Measurements from ENCODE around the gene SHKBP1.

SHKBP1 gene

GRCh38 chr19:40596608-40597328 is 20.1 kb downstream of the SHKBP1 start:
- Histone ChIP-seq H3K9me3 (no peaks in the 10 kb centered on the region), H3K4me1 (peaks cover 23% of the 10 kb centered on the region), H3K4me3 (peak overlapping the region; percentile 49), H3K27me3 (ENCODE audit: low read depth) (no peaks in the 10 kb centered on the region), H3K36me3 (replicated peaks) (no peaks in the 10 kb centered on the region)
- in situ Hi-C loops (cut with MboI; ENCODE audit: low sequenced_read_pairs): no loop called here
- peak; percentile 74 to 89 for DNase-seq (ENCODE audit: low spot score in 2 of 2)

- peak overlapping the region; percentile 49 for H3K4me3 ChIP-seq
These were observed 20.7 kb downstream of the SHKBP1 start for GRCh38 chr19:40597329-40597838.

GRCh38 chr19:40598121-40598917 is 21.6 kb downstream of the SHKBP1 start:
- Histone ChIP-seq H3K4me1 (peaks cover 37% of the 10 kb centered on the region), H3K9me3 (no peaks in the 10 kb centered on the region), H3K4me3 (peak overlapping the region; percentile 49), H3K36me3 (replicated peaks) (no peaks in the 10 kb centered on the region), H3K27me3 (ENCODE audit: low read depth) (no peaks in the 10 kb centered on the region)
- in situ Hi-C loops (cut with MboI; ENCODE audit: low sequenced_read_pairs): no loop called here
- DNase-seq (ENCODE audit: low spot score in 2 of 2): peak; percentile 86 to 96

More at GRCh38 chr19:40597329-40597838, 20.7 kb downstream of the SHKBP1 start:
- in situ Hi-C loops (cut with MboI; ENCODE audit: low sequenced_read_pairs): no loop called here
- H3K9me3 ChIP-seq: no peaks in the 10 kb centered on the region
- no peak for DNase-seq (ENCODE audit: low spot score in 2 of 2)
- peaks cover 27% of the 10 kb centered on the region for H3K4me1 ChIP-seq
- no peaks in the 10 kb centered on the region for H3K36me3 ChIP-seq (replicated peaks)
- H3K27me3 ChIP-seq (ENCODE audit: low read depth): no peaks in the 10 kb centered on the region

- in situ Hi-C loops (cut with MboI; ENCODE audit: low sequenced_read_pairs): no loop called here
These were observed 22.2 kb downstream of the SHKBP1 start for GRCh38 chr19:40598918-40599307.

GRCh38 chr19:40599331-40599901 is 22.7 kb downstream of the SHKBP1 start:
- DNase-seq (ENCODE audit: low spot score in 2 of 2): peak in 1 of 2 experiments; percentile 62
- in situ Hi-C loops (cut with MboI; ENCODE audit: low sequenced_read_pairs): no loop called here
- Histone ChIP-seq H3K27me3 (ENCODE audit: low read depth) (no peaks in the 10 kb centered on the region), H3K36me3 (replicated peaks) (no peaks in the 10 kb centered on the region), H3K9me3 (no peaks in the 10 kb centered on the region), H3K4me1 (peaks cover 42% of the 10 kb centered on the region), H3K4me3 (peak overlapping the region; percentile 49)

More at GRCh38 chr19:40598918-40599307, 22.2 kb downstream of the SHKBP1 start:
- peak overlapping the region; percentile 49 for H3K4me3 ChIP-seq
- H3K36me3 ChIP-seq (replicated peaks): no peaks in the 10 kb centered on the region
- peaks cover 39% of the 10 kb centered on the region for H3K4me1 ChIP-seq
- no peak for DNase-seq (ENCODE audit: low spot score in 2 of 2)
- H3K27me3 ChIP-seq (ENCODE audit: low read depth): no peaks in the 10 kb centered on the region
- no peaks in the 10 kb centered on the region for H3K9me3 ChIP-seq

GRCh38 chr19:40599902-40600569 is 23.4 kb downstream of the SHKBP1 start:
- Histone ChIP-seq H3K4me1 (peaks cover 48% of the 10 kb centered on the region), H3K27me3 (ENCODE audit: low read depth) (no peaks in the 10 kb centered on the region)
- in situ Hi-C loops (cut with MboI; ENCODE audit: low sequenced_read_pairs): no loop called here

GRCh38 chr19:40600570-40601133 is 24.0 kb downstream of the SHKBP1 start:
- Histone ChIP-seq H3K27me3 (ENCODE audit: low read depth) (no peaks in the 10 kb centered on the region), H3K4me3 (no peak overlapping the region; the same call in 1 of the 2 replicates), H3K36me3 (replicated peaks) (no peaks in the 10 kb centered on the region), H3K9me3 (no peaks in the 10 kb centered on the region), H3K4me1 (peaks cover 54% of the 10 kb centered on the region)
- in situ Hi-C loops (cut with MboI; ENCODE audit: low sequenced_read_pairs): no loop called here
- DNase-seq (ENCODE audit: low spot score in 2 of 2): no peak

More at GRCh38 chr19:40599902-40600569, 23.4 kb downstream of the SHKBP1 start:
- Histone ChIP-seq H3K9me3 (no peaks in the 10 kb centered on the region), H3K36me3 (replicated peaks) (no peaks in the 10 kb centered on the region), H3K4me3 (peak overlapping the region; percentile 49)
- no peak for DNase-seq (ENCODE audit: low spot score in 2 of 2)

GRCh38 chr19:40601134-40601974 is 24.7 kb downstream of the SHKBP1 start, which contains the start of gene LTBP4:
TSS of gene LTBP4 (plus strand) at chr19:40601369. CDS start at chr19:40601388, 19 bp downstream.
- peak in 1 of 2 experiments; percentile 69 for DNase-seq (ENCODE audit: low spot score in 2 of 2)
- Histone ChIP-seq H3K4me1 (peaks cover 58% of the 10 kb centered on the region), H3K27me3 (ENCODE audit: low read depth) (no peaks in the 10 kb centered on the region), H3K4me3 (peak within 1 kb of the TSS; percentile 26), H3K36me3 (replicated peaks) (no peaks in the 10 kb centered on the region), H3K9me3 (no peaks in the 10 kb centered on the region)
- in situ Hi-C loops (cut with MboI; ENCODE audit: low sequenced_read_pairs): no loop called here

- no peak for DNase-seq (ENCODE audit: low spot score in 2 of 2)
- Histone ChIP-seq H3K9me3 (no peaks in the 10 kb centered on the region), H3K4me3 (no peak overlapping the region), H3K36me3 (replicated peaks) (no peaks in the 10 kb centered on the region), H3K27me3 (ENCODE audit: low read depth) (no peaks in the 10 kb centered on the region), H3K4me1 (peaks cover 48% of the 10 kb centered on the region)
- in situ Hi-C loops (cut with MboI; ENCODE audit: low sequenced_read_pairs): no loop called here
These were observed 26.4 kb downstream of the SHKBP1 start for GRCh38 chr19:40603071-40603388.

GRCh38 chr19:40603389-40604170 is 26.9 kb downstream of the SHKBP1 start:
- Histone ChIP-seq H3K4me3 (peak overlapping the region; percentile 20), H3K36me3 (replicated peaks) (no peaks in the 10 kb centered on the region), H3K27me3 (ENCODE audit: low read depth) (no peaks in the 10 kb centered on the region), H3K4me1 (peaks cover 48% of the 10 kb centered on the region), H3K9me3 (no peaks in the 10 kb centered on the region)
- in situ Hi-C loops (cut with MboI; ENCODE audit: low sequenced_read_pairs): no loop called here
- peak; percentile 93 to 100 for DNase-seq (ENCODE audit: low spot score in 2 of 2)

GRCh38 chr19:40604171-40604646 is 27.5 kb downstream of the SHKBP1 start:
- in situ Hi-C loops (cut with MboI; ENCODE audit: low sequenced_read_pairs): no loop called here
- H3K9me3 ChIP-seq: no peaks in the 10 kb centered on the region
- H3K4me3 ChIP-seq: no peak overlapping the region
- peaks cover 48% of the 10 kb centered on the region for H3K4me1 ChIP-seq
- no peak for DNase-seq (ENCODE audit: low spot score in 2 of 2)
- H3K36me3 ChIP-seq (replicated peaks): no peaks in the 10 kb centered on the region; the same call in 1 of the 2 replicates
- H3K27me3 ChIP-seq (ENCODE audit: low read depth): no peaks in the 10 kb centered on the region
